CD4-positive, alpha-beta T cell (primary cell): ENCODE data around the gene PRKCB. TPM values are rescaled to one million over a fixed set of nuclear protein-coding genes. Genes with fewer than 3 reads are reported as not detected.

Source experiments
- ATAC-seq: fragments of 200-7000 bp; cut with Tn5 transposase; one replicate; pipeline ENCODE4 v1.10.0; 2022; ENCODE audit warnings: mild to moderate bottlenecking; ENCODE audit not compliant: poor library complexity
- CTCF ChIA-PET: fragments of 350-600 bp; sonication (Branson Sonifier 250); formaldehyde crosslinking; loops from one replicate; lab custom pipeline; 2021; ENCODE audit warnings: antibody characterized with exemption, inconsistent platforms; lab: Charles Lee
- POLR2A ChIA-PET: fragments of 350-600 bp; sonication (Branson Sonifier 250); formaldehyde crosslinking; loops from one replicate; lab custom pipeline; 2021; ENCODE audit warnings: antibody characterized with exemption, inconsistent platforms; lab: Charles Lee
- DNase-seq, 14 experiments: peaks; one replicate each; pipeline ENCODE4 v3.0.0-alpha.2; 2013 to 2020; ENCODE audit warnings: mixed read lengths in 2 of 14
- H3K27ac ChIP-seq, 2 donors: one replicate each; pipeline versions ENCODE4 v1.5.1 to v1.7.0; 2013; ENCODE audit warnings: low read length in 2 of 2, low read depth in 1 of 2, mild to moderate bottlenecking in 1 of 2
- H3K27me3 ChIP-seq, 2 experiments: 1 replicate in 1 of 2; 2 replicates in 1 of 2; pipeline versions ENCODE4 v1.6.1 to v1.7.0; 2013; ENCODE audit warnings: low read length in 2 of 2, control low read depth in 1 of 2, mild to moderate bottlenecking in 1 of 2, moderate library complexity in 1 of 2; ENCODE audit not compliant: insufficient read depth in 2 of 2, control insufficient read depth in 1 of 2
- H3K36me3 ChIP-seq: one replicate; pipeline ENCODE4 v1.6.1; 2013; ENCODE audit warnings: low read length, control low read depth; ENCODE audit not compliant: insufficient read depth
- H3K4me1 ChIP-seq: one replicate; pipeline ENCODE4 v1.6.1; 2013; ENCODE audit warnings: low read length, control low read depth; ENCODE audit not compliant: insufficient read depth
- H3K4me3 ChIP-seq: one replicate; pipeline ENCODE4 v1.5.1; 2013; ENCODE audit warnings: mild to moderate bottlenecking, low read length, moderate library complexity
- H3K9me3 ChIP-seq, 2 experiments: 1 replicate in 1 of 2; 2 replicates in 1 of 2; pipeline versions ENCODE4 v1.6.1 to v1.7.0; 2013; ENCODE audit warnings: low read length in 2 of 2, mild to moderate bottlenecking in 2 of 2, control low read depth in 1 of 2, moderate library complexity in 1 of 2; ENCODE audit not compliant: control insufficient read depth in 1 of 2, insufficient read depth in 1 of 2
- H3K27ac Mint-ChIP-seq: one replicate; pipeline ENCODE4 v1.8.0; 2020; ENCODE audit warnings: mixed read lengths
- H3K27me3 Mint-ChIP-seq: one replicate; pipeline ENCODE4 v1.8.0; 2021; ENCODE audit warnings: mixed read lengths
- H3K36me3 Mint-ChIP-seq: one replicate; pipeline ENCODE4 v1.8.0; 2021; ENCODE audit warnings: low read depth, mixed read lengths
- H3K4me1 Mint-ChIP-seq: one replicate; pipeline ENCODE4 v1.8.0; 2021; ENCODE audit warnings: low read depth, mixed read lengths
- H3K4me3 Mint-ChIP-seq: one replicate; pipeline ENCODE4 v1.8.0; 2020; ENCODE audit warnings: mild to moderate bottlenecking, mixed read lengths
- H3K9me3 Mint-ChIP-seq: one replicate; pipeline ENCODE4 v1.8.0; 2020; ENCODE audit warnings: mixed read lengths
- intact Hi-C, 2 experiments: fragments of 100-400 bp; cut with DNase I in 1 of 2; cut with micrococcal nuclease in 1 of 2; formaldehyde crosslinking; loops; one replicate each; pipeline versions ENCODE4 v1.15.1 to v1.9.0; 2023 to 2025; cut with DNase I, micrococcal nuclease
- total RNA-seq, 174 experiments: library from RNA in 2 of 174; stranded (reverse) in 2 of 174; gene quantifications; one replicate each; pipeline ENCODE4 v1.2.3 and lab custom pipeline; 2021 to 2026
- TF ChIP-seq, protein P1 (sequence below): fragments of 200-600 bp; IDR thresholded peaks from one replicate; pipeline ENCODE4 v1.8.0; 2022; ENCODE audit warnings: antibody characterized with exemption, mild to moderate bottlenecking

Gene PRKCB
- total RNA-seq, 2 experiments from 2014 or later: 64.7 TPM

DNA sequence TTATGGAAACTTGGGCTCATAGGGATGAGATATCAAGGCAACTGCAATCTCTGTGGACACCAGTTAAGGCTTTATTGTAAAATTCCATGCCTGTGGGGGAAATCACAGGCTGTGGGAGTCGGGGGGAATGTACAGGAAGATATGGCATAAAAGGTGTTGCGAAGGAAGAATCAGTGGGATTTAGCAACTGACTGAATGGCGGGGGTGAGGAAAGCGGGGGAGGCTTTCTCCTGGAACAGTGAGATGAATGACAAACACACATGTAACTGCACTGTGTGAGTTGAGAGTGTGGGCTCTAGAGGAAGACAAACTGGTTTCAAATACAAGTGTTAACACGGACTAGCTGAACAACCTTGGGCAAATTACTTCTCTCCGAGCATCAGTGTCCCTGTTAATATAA, 143.7 kb downstream of the PRKCB start:
- H3K4me1 Mint-ChIP-seq: peaks cover 39% of the 10 kb centered on the region

DNA sequence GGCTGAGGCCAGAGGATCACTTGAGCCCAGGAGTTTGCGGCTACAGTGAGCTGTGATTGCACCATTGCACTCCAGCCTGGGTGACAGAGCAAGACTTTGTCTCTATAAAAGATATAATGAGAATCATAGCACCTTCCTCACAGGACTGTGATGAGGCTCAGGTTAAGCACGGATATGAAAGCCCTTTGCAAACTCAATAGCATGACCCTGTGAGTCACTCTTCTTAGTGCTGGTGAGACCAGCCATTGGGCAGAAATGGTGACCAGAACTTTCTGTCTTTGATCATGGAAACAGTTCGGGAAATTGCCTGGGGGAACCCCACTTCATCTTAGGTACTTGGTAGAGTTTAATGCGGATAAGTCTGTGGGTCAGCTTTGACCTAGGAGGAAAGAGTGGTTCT, 144.2 kb downstream of the PRKCB start:
- peaks cover 8% of the 10 kb centered on the region for H3K36me3 ChIP-seq
- TF ChIP-seq, protein P1, sequence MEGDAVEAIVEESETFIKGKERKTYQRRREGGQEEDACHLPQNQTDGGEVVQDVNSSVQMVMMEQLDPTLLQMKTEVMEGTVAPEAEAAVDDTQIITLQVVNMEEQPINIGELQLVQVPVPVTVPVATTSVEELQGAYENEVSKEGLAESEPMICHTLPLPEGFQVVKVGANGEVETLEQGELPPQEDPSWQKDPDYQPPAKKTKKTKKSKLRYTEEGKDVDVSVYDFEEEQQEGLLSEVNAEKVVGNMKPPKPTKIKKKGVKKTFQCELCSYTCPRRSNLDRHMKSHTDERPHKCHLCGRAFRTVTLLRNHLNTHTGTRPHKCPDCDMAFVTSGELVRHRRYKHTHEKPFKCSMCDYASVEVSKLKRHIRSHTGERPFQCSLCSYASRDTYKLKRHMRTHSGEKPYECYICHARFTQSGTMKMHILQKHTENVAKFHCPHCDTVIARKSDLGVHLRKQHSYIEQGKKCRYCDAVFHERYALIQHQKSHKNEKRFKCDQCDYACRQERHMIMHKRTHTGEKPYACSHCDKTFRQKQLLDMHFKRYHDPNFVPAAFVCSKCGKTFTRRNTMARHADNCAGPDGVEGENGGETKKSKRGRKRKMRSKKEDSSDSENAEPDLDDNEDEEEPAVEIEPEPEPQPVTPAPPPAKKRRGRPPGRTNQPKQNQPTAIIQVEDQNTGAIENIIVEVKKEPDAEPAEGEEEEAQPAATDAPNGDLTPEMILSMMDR: no peak
- H3K9me3 ChIP-seq: no peaks in the 10 kb centered on the region
- H3K4me3 ChIP-seq: no peak overlapping the region
- H3K9me3 Mint-ChIP-seq: no peaks in the 10 kb centered on the region
- ATAC-seq (no peak), DNase-seq (no peak)
- peaks cover 9% of the 10 kb centered on the region for H3K4me1 ChIP-seq
- ChIA-PET CTCF (no interaction called here), POLR2A (no interaction called here)
- H3K27ac ChIP-seq: no peak overlapping the region
- H3K27ac Mint-ChIP-seq: no peak overlapping the region
- H3K4me3 Mint-ChIP-seq: no peak overlapping the region
- intact Hi-C loops: loop anchor here in 1 of 2 experiments (5.0 kb wide), 1 partner anchor 58 kb away; no protein-coding TSS in a partner anchor
- peaks cover 33% of the 10 kb centered on the region for H3K4me1 Mint-ChIP-seq
- no peaks in the 10 kb centered on the region for H3K27me3 ChIP-seq
- peaks cover 15% of the 10 kb centered on the region for H3K36me3 Mint-ChIP-seq
- no peaks in the 10 kb centered on the region for H3K27me3 Mint-ChIP-seq

More for the DNA sequence above, 143.7 kb downstream of the PRKCB start:
- intact Hi-C loops: loop anchor here in 1 of 2 experiments (5.0 kb wide), 1 partner anchor 57 kb away; no protein-coding TSS in a partner anchor
- H3K9me3 ChIP-seq: no peaks in the 10 kb centered on the region
- no peak overlapping the region for H3K4me3 Mint-ChIP-seq
- H3K9me3 Mint-ChIP-seq: no peaks in the 10 kb centered on the region
- CTCF ChIA-PET: no interaction called here
- DNase-seq: no peak
- no peak overlapping the region for H3K4me3 ChIP-seq
- H3K36me3 ChIP-seq: peaks cover 8% of the 10 kb centered on the region
- no peak for ATAC-seq
- peak overlapping the region; percentile 46 for H3K27ac Mint-ChIP-seq
- no peak overlapping the region for H3K27ac ChIP-seq
- no peaks in the 10 kb centered on the region for H3K27me3 Mint-ChIP-seq
- POLR2A ChIA-PET: no interaction called here
- no peaks in the 10 kb centered on the region for H3K27me3 ChIP-seq
- peaks cover 9% of the 10 kb centered on the region for H3K4me1 ChIP-seq
- peaks cover 13% of the 10 kb centered on the region for H3K36me3 Mint-ChIP-seq
- TF ChIP-seq, protein P1: no peak

DNA sequence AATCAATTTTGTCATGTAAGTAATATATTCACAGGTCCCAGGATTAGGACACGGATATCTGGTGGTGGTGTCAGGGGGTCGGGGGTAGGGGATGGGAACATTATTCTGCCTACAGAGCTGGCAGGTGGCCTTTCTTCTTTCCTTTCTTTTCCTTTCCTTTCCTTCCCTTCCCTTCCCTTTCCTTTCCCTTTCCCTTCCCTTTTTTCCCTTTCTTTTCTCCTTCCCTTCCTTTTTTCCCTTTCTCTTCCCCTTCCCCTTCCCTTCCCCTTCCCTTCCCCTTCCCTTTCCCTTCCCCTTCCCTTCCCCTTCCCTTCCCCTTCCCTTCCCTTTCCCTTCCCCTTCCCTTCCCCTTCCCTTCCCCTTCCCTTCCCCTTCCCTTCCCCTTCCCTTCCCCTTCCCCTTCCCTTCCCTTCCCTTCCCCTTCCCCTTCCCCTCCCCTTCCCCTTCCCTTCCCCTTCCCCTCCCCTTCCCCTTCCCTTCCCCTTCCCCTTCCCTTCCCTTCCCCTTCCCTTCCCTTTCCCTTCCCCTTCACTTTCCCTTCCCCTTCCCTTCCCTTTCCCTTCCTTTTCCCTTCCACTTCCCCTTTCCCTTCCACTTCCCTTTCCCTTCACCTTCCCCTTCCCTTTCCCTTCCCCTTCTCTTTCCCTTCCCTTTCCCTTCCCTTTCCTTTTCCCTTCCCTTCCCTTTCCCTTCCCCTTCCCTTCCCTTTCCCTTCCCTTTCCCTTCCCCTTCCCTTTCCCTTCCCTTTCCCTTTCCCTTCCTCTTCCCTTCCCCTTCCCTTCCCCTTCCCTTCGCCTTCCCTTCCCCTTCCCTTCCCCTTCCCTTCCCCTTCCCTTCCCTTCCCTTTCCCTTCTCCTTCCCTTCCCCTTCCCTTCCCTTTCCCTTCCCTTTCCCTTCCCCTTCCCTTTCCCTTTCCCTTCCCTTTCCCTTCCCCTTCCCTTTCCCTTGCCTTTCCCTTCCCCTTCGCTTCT, 145.9 kb downstream of the PRKCB start:
- ChIA-PET CTCF (no interaction called here), POLR2A (no interaction called here)
- Mint-ChIP-seq H3K36me3 (peaks cover 11% of the 10 kb centered on the region), H3K27me3 (no peaks in the 10 kb centered on the region), H3K4me1 (peaks cover 24% of the 10 kb centered on the region), H3K9me3 (no peaks in the 10 kb centered on the region), H3K4me3 (no peak overlapping the region), H3K27ac (peak overlapping the region; percentile 51)
- no peaks in the 10 kb centered on the region for H3K27me3 ChIP-seq
- H3K27ac ChIP-seq: no peak overlapping the region
- no peak overlapping the region for H3K4me3 ChIP-seq
- peaks cover under 1% of the 10 kb centered on the region for H3K4me1 ChIP-seq
- ATAC-seq (no peak), DNase-seq (no peak)
- TF ChIP-seq, protein P1: no peak
- intact Hi-C loops: no loop called here
- peaks cover 5% of the 10 kb centered on the region for H3K36me3 ChIP-seq
- no peaks in the 10 kb centered on the region for H3K9me3 ChIP-seq
